ENCODE results near the gene PSMA5.
A peak's percentile ranks its signal among the peaks of the same experiment; 100 is the strongest.
"Not testable (repeated sequence)": the region's sequence is repeated elsewhere in the genome, so short reads cannot be mapped to it uniquely, and the experiment has no call there.

PSMA5 gene

DNA sequence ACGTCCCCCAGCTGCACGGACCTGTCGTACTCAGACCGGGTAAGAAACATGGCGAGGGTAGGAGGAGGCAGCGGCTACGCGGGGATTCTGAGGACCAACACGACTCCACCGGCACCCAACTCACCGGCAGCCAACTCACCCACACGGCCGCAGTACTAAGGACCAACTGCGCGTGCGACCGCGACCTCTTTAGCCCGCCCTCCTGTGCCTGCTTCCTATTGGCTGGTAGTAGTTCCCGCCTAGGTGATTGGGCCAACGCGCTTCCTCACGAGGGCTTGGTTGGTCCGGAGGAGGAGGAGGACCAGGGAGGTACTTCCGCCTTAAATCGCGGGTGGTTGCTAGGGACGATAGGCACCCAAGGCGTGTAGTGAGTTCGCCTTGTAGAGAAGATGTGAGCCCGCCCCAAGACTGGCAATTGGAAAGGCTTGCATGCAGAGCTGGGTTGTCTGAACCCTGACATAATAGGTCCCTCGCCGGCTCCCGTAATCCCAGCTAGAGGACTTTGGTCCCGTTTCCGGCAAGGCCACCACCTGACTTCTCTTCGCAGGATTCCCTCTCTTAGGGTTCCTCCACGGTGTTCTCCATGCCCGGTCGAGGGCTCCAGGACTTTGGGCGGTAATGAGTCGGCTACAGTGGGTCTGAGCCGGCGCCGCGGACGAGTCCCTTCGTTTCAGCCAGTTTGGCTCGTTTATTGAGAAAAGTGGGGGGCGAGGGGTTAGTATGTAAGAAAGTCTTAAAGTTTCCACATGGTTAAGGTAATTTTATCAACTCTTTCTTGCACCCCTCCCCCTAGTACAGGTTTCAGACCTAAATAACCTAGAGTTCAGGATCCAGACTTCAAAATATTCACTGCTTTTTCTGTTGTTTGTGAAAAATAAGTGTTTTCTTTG is at the start of gene PSMA5:
TSS of gene PSMA5 (minus strand) at position 168 of the 890 bp plus-strand sequence. CDS start at position 50, 118 bp downstream.
- peak; percentile 86 to 97 for DNase-seq

DNA sequence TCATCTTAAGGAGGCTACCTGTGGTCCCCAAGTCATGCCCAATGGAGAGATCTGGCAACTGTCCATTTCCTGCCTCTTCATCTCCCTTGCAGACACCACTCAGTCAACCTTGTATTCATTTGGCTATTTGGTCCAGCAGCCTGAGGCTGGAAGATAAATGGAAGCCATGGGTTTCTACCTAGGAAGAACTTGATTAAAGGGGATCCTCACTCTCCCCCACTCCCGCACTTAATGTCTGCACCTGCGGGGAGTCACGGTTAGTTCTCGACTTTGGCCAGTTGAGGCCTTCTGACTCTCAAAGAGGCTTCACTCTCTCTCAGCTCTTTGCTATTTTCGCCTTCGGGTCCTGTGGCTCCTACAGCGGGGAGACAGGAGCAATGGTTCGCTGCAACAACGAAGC is 49.0 kb upstream of the PSMA5 start:
- no peak for DNase-seq

DNA sequence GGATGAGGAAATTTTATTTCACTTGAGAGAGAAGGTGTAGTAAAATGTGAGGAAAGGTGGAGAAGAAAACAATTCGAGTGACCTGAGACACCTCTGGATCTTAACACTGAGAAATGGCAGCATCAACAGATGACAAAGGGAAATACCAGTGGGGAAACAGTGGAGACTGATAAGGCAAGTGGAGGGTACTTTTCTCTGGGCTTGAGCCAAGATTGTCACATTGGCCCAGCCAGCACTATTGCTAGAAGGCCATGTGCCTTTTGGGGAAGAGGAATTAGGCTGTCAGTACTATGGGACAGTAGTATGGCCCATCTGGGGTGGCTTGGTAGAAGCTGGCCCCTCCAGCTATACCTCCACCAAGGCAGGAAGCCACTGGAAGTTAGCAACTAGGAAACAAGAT is 48.4 kb upstream of the PSMA5 start:
- no peak for DNase-seq

DNA sequence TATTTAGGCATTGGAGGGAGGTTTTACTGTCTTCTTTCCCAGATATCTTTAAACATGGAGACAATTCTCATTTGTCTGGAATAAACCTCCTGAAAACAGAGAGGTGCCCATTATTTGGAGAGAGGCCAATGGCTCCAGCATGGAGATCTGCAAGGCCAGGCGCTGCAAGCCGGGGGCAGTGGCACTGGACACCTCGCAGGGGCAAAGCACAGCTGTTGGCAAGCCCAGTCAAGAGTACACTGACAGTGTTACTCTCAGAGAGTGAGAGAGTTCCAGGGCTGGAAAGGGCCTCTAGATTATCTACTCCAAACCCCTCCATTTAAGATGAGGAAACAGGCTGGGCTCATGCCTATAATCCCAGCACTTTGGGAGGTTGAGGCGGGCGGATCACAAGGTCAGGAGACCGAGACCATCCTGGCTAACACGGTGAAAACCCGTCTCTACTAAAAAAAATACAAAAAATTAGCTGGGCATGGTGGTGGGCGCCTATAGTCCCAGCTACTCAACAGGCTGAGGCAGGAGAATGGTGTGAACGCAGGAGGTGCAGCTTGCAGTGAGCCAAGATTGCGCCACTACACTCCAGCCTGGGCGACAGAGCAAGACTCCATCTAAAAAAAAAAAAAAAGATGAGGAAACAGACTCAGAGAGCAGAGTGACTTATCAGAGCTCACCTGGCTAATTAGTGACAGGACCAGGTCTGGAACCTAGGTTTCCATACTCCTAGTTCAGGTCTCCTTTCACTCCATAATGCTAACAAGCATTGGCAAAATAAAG is 47.2 kb upstream of the PSMA5 start:
- not testable (repeated sequence) for DNase-seq

DNA sequence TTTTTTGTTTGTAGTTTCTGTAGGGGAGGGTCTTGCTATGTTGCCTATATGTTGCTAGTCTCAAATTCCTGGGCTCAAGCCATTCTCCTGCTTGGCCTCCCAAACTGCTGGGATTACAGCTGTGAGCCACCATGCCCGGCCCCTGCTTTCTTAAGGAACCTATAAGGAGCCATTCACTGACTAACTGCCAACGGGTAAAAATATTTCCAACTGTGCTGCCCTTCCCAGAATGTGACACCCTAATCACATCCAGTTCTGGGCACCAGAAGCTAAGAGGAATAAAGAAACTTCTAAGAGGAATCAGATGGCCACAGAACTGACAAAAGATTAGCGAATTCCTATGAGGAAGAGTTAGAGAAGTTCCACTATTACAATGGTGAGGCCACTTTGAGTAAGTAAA is 46.5 kb upstream of the PSMA5 start:
- DNase-seq: no peak

DNA sequence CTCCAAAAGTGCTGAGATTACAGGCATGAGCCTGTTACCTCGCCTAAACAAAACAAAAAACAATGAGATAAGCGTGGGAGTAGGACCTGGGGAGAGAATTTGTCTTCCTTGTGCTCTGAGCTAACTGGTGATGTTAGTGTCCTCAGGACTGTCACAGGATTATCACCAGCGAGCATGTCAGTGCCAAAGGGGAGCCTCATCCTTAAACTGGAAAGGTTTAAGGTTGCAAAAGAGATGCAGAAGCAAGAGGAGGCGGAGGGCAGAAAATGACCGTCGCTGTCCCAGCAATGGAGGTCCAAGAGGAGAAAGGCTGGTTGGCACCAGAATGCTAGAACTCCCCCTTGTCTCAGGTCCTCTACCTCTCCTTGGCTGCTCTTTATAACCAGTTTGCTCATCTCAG is 44.0 kb upstream of the PSMA5 start:
- no peak for DNase-seq

DNA sequence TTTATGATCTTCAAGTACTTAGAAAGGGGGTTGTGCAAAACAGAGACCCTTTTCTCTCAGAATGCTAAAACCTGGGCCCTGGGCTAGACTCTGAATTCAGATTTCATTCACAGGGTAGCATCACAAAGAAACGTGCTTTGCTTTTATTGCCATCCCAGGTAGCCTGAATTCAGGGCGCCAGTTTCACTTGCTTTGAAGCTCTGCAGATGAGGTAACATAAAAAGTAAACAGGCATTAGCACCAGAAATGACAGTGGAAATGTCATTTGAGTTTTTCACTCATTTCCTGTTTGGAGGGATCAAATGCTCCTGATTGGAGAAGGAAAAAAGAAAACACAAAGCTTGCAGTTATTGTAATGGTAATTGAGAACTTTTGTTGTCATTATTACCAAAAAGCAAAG is 42.7 kb upstream of the PSMA5 start:
- no peak for DNase-seq

DNA sequence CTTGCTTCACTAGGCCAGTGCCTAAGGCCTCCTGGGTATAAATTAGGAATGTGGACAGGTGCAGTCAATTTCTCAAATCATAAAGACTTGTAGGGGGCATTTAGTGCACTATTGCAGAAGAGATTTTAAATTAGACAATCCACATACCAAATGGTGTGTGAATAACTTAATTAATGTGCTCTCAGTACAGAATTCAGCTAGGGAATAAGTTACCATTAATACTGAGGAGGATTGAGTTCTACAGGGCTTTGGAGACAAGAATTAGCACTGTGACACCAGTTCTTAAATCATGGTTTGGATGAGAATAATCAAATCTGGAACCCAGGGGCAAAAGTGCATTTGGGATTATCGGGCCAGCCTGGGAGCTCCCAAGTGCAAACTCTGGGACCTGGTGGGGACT is 41.8 kb upstream of the PSMA5 start:
- no peak for DNase-seq

DNA sequence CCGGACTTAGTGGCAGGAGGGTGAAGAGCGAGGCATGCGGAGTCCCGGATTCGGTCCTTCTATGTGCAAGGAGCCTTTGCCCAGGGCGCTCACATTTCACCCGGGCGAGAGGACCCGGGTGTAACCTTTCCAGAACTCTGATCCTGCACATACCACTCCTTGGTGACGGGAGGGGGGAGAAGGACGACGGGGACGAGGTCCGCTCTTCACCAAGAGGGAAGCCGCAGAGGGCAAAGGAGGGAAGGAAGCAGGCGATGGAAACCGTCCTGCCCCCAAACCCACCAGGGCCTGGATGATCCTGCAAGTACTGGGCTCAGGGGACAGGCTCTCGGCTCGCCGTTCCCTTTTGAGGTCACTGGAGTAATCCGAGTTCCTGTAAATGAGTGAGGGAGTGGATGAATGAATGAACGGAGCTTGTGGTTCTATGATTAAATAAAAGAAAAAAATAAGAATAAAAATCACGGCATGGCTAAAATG is 41.1 kb upstream of the PSMA5 start:
- DNase-seq: no peak

DNA sequence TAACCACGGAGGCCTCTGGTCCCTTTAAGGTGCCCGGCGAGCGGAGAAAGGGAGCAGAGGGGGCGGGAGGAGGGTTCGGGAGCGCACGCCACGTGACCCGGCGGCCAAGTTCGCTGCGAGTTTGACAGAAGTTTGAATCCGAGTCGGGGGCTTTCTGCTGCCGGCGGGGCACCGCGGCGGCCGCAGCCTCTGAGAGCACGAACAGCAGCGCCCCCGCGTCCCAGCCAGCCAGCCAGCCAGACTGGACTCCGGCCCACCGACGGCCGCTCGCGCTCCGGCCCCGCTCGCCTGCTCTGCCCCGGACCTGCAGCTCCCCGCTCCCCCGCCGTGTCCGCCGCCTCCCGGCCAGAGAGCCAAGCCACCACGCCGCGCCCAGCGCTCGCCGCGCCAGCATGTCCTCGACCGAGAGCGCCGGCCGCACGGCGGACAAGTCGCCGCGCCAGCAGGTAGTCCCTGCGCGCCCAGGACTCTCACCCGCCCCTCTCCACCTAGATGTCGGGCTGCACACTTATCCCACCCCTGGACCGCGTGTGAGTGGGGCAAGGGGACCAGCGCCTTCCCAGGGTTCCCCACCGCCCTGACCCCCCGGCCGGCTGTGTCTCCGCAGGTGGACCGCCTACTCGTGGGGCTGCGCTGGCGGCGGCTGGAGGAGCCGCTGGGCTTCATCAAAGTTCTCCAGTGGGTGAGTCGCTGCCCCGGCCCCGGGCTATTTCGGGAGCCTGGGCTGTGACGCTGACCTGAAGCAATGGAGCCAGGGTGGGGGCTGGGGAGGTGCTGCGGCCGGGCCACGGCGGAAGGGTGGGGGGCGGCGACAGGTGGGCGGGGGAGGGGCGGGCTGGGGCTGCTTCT is 40.4 kb upstream of the PSMA5 start, which contains the start of gene SYPL2:
TSS of gene SYPL2 (plus strand) at position 95 of the 849 bp plus-strand sequence. CDS start at position 393, 298 bp downstream.
- DNase-seq: no peak

DNA sequence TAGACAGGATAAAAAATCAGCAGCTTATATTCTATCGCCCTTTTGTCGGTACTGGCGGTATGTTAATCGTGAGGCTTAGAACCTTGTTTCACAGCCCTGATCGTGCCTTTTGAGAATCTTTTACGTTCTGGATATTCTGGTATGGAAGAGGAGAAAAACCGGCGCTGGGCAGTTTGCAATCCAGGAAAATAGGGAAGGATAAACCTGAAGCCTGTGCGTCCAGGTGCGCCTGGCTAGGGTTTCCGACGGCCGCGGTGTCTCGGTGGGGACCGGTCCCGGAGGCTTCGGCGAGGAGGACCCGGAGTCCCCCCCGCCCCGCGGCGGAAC is 39.8 kb upstream of the PSMA5 start:
- no peak for DNase-seq

DNA sequence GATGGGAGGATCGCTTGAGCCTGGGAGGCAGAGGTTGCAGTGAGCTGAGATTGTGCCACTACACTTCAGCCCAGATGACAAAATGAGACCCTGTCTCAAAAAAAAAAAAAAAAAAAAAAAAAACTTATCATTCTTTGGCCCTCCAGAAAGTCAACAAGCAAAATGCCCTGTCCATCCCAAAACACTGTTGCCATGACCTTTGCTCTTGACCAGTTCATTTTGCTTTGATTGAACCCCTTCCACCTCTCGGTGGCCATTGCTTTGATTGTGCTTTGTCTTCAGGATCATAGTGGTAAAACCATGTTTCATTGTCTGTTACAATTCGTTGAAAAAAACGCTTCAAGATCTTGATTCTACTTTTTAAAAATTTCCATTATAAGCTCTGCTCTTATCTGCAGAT is 31.6 kb upstream of the PSMA5 start:
- DNase-seq: no peak

DNA sequence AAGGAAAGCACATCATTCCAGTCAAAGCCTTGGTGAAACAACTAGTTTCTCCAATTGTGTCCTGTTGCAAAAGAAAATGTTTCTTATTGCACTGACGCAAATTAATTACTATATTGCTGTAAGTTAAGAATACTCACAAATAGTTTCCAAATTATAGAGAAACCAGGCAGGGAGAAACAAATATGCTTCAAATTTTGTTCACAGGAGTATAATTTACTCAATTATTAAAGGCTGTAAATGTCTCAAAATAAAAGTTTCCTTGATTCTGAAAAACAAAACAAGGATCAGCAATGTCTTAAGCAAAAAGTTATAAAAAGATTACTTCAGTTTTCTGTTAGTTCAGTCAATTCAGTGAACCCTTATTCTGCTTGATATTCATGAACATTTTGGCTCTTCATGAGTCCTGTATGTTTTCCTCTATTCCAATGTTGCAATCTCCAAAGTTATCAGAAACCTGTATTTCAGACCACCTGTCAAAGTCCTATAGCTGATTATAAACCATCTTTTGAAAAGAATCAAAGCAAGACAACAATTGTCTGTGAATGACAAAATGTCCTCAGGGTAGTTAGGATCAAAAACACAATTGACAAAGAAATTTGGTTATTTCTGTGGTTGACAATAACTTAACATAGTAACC is 28.4 kb upstream of the PSMA5 start:
- DNase-seq: no peak

DNA sequence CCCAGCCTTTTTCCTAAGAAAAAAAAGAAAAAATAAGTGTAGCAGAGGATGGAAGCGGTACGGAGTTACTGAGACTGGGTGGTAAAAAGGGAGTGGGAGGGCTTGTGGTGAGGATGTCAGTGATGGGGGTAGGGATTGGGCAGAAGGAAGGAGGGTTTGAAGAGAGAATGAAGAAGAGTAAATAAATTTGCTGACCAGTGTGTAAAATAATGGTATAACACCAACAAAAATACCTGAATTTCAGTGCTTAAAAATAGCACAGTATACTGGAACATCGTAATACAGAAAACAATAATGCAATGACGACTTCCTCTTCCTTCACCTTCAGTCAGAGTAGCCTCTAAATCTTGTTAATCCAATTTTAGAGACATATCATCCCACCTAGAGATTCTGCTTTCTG is 21.3 kb upstream of the PSMA5 start:
- no peak for DNase-seq

DNA sequence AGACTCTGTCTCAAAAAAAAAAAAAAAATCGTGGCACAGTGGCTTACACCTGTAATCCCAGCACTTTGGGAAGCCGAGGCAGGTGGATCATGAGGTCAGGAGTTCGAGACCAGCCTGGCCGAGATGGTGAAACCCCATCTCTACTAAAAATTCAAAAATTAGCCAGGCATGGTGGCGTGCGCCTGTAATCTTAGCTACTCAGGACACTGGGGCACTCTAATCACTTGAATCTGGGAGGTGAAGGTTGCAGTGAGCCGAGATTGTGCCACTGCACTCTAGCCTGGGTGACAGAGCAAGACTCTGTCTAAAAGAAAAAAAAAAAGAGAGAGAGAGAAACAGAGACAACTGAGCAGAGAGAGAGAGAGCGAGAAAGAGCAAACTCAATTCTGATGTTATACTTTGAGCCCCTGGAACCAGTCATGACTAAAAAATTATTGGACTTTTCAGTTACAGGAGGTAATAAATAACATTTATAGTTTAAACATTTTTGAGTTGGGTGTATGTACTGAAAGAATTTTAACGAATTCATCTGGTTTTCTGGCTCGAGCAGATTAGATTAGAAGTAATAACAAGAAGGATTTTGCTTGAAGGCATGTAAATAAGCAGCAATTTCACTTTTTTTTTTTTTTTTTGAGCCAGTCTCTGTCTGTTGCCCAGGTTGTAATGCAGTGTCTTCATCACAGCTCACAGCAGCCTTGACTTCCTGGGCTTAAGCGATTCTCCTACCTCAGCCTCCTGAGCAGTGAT is 19.9 kb upstream of the PSMA5 start:
- not testable (repeated sequence) for DNase-seq

DNA sequence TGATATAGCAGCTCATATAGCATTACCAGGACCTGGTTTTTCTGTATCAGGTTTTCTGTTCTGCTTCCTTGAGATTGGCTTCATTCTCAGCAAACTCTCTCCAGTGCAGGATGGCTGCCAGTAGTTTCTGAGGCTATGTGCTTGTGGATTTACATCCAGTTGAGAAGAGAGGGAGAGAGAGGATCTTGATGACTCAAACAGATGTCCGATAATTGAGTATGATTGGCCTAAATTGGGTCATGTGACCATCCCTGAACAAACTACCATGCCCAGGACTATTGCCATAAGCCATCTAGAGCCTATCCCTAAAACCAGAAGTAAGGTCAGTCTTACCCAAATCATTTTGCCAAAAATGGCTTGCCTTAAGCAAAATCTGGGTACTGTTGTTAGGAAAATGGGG is 18.1 kb upstream of the PSMA5 start:
- no peak for DNase-seq

DNA sequence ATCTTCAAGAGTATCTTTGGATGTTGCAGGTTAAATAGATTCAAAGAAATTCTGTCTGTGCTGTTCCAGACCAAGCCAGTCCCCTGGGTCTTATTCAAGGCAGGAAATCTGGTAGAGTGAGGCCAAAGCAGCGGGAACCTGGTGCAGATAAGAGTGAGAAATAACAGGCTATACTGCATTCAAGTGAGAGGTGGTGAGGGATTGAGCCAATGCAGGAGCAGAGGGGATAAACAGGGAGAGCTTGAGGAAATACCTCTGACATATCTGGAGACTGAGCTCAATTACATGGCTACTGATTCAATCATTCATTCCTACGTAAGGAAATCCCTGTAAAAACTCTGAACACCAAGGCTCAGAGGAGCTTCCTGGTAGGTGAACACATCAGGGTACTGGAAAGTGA is 17.2 kb upstream of the PSMA5 start:
- no peak for DNase-seq

DNA sequence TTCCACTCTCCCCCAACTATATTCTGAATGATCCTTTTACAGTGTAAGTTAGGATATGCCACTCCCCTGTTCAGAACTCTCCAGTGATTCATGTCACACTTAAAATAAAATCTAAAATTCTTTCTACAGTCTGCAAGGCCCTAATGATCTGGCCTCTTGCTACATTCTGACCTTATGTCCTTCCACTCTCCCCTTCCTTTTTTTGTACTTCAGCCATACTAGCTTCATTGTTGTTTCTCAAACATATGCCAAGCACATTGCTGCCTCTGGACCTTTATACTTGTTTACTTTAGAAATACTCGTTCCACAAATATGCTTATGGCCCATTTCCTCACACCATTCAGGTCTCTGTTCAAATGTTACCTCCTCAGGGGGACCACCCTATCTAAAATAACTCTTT is 14.8 kb upstream of the PSMA5 start:
- no peak for DNase-seq

DNA sequence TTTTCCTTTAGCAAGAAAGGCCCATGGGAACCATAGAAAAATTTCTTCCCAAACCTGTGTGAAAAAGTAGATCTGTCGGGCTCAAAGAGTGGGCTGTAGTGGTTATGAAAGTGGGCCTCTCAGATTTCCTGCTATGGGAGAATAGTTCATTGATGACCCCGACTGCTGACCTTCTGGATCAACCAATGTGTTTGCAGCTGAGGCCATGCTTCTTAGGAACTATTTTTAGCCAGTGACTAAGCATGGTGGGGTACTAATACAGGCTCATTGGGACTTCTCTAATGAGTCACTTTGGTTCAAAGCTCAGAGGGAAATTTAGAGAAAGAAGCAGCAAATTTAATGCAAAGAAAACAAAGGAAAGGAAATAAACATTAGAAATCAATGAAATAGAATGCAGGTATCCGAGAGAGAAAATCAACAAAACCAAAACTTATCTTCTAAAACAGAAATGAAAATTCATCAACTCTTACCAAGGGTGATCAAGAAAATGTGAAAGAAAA is 12.6 kb upstream of the PSMA5 start:
- no peak for DNase-seq

DNA sequence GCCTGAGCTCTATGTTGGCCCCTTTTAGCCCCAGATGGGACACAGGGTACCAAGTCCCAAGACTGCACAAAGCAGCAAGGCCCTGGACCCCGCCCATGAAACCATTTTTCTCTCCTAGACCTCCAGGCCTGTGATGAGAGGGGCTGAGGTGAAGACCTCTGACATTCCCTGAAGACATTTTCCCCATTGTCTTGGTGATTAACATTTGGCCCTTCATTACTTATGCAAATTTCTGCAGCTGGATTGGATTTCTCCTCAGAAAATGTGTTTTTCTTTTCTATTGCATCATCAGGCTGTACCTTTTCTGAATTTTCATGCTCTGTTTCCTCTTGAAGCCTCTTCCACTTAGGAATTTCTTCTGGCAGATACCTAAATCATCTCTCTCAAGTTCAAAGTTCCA is 8.2 kb upstream of the PSMA5 start:
- DNase-seq: no peak

DNA sequence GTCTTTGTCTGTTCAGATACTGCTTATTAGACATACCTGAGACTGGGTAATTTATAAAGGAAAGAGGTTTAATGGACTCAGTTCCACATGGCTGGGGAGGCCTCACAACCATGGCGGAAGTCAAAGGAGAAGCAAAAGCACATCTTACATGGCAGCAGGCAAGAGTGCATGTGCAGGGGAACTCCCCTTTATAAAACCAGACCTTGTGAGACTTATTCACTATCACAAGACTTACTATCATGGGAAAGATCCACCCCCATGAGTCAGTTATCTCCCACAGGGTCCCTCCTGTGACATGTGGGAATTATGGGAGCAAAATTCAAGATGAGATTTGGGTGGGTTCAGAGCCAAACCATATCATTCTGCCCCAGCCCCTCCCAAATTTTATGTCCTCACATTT is 7.1 kb upstream of the PSMA5 start:
- no peak for DNase-seq

DNA sequence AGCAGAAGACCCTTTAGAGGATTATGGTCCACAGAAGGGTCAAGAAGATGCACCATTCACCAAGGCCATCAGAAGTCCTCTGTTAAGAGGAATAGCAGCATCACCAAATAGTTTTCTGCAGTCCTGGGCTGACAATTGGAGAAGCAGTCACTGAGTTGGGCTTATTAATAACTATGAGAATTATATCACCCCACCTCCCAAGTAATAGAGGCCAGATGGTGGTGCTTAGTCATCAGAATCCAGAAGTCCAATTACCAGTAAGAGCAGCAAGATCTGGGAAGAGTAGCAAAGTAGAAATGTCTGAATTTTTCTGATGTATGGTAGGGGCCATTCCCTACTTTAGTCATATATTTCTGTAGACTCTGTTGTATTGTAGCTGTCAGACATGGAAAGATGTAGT is 6.1 kb upstream of the PSMA5 start:
- no peak for DNase-seq

All from bone marrow (tissue), 2 donors.